Esophagus squamous epithelium (tissue), 4 donors: ENCODE results near the gene DLG2.

Experiments
- POLR2A ChIP-seq, 4 donors: fragments of 450-650 bp; IDR thresholded peaks; one replicate each; pipeline ENCODE4 v1.6.1; 2017; ENCODE audit warnings: antibody characterized with exemption in 4 of 4, mild to moderate bottlenecking in 4 of 4, moderate library complexity in 3 of 4
- TF ChIP-seq, protein P1 (sequence below), 6 experiments: fragments of 450-650 bp in 4 of 6; fragments of 200-600 bp in 2 of 6; sonication (generic) in 2 of 6; IDR thresholded peaks; one replicate each; pipeline ENCODE4 v1.5.1; 2016 to 2019; ENCODE audit warnings: antibody characterized with exemption in 6 of 6, mild to moderate bottlenecking in 4 of 6, moderate library complexity in 4 of 6

- TF ChIP-seq, protein P1, sequence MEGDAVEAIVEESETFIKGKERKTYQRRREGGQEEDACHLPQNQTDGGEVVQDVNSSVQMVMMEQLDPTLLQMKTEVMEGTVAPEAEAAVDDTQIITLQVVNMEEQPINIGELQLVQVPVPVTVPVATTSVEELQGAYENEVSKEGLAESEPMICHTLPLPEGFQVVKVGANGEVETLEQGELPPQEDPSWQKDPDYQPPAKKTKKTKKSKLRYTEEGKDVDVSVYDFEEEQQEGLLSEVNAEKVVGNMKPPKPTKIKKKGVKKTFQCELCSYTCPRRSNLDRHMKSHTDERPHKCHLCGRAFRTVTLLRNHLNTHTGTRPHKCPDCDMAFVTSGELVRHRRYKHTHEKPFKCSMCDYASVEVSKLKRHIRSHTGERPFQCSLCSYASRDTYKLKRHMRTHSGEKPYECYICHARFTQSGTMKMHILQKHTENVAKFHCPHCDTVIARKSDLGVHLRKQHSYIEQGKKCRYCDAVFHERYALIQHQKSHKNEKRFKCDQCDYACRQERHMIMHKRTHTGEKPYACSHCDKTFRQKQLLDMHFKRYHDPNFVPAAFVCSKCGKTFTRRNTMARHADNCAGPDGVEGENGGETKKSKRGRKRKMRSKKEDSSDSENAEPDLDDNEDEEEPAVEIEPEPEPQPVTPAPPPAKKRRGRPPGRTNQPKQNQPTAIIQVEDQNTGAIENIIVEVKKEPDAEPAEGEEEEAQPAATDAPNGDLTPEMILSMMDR (IDR thresholded peaks at IDR 0.05), result peak in 4 of 6 experiments; percentile 42 to 65 (median 56)
- TF ChIP-seq POLR2A (IDR thresholded peaks at IDR 0.05), result no peak
Observed at GRCh38 chr11:85595285-85595884, 31.8 kb downstream of the DLG2 start.
